GM23338 (cell line): ENCODE measurements around the gene FBRSL1. TPM values are rescaled to one million over a fixed set of nuclear protein-coding genes. Genes with fewer than 3 reads are reported as not detected.

ENCODE experiments used
- ATAC-seq: fragments of 200-7000 bp; cut with Tn5 transposase; 3 replicates; pipeline ENCODE4 v1.9.1; 2020
- DNase-seq: peaks from one replicate; pipeline ENCODE4 v3.0.0-alpha.2; 2015; ENCODE audit warnings: low spot score
- H2AFZ ChIP-seq: fragments of 200-600 bp; sonication (generic); 2 replicates; pipeline ENCODE4 v1.8.0; 2016; ENCODE audit warnings: antibody characterized with exemption, mild to moderate bottlenecking, moderate library complexity
- H3F3A ChIP-seq: fragments of 200-600 bp; sonication (generic); replicated peaks from 2 replicates; pipeline ENCODE4 v1.8.0; 2017; ENCODE audit warnings: antibody characterized with exemption, mixed run types, low read depth
- H3K27ac ChIP-seq: fragments of 200-600 bp; sonication (generic); 2 replicates; pipeline ENCODE4 v1.6.1; 2016; ENCODE audit warnings: low read depth
- H3K27me3 ChIP-seq: fragments of 200-600 bp; sonication (generic); 2 replicates; pipeline ENCODE4 v1.8.0; 2016; ENCODE audit warnings: mild to moderate bottlenecking, mixed run types, moderate library complexity; ENCODE audit not compliant: insufficient read depth
- H3K36me3 ChIP-seq: fragments of 200-600 bp; sonication (generic); 2 replicates; pipeline ENCODE4 v1.8.0; 2016; ENCODE audit warnings: mild to moderate bottlenecking; ENCODE audit not compliant: insufficient read depth
- H3K4me1 ChIP-seq: fragments of 200-600 bp; sonication (generic); 2 replicates; pipeline ENCODE4 v1.8.0; 2016; ENCODE audit warnings: mild to moderate bottlenecking, moderate library complexity; ENCODE audit not compliant: insufficient read depth
- H3K4me2 ChIP-seq: fragments of 200-600 bp; sonication (generic); 2 replicates; pipeline ENCODE4 v1.7.1; 2017; ENCODE audit warnings: mixed run types
- H3K4me3 ChIP-seq: fragments of 200-600 bp; sonication (generic); 2 replicates; pipeline ENCODE4 v1.6.1; 2016; ENCODE audit warnings: mixed run types
- H3K79me2 ChIP-seq: fragments of 200-600 bp; sonication (generic); replicated peaks from 2 replicates; pipeline ENCODE4 v1.8.0; 2017; ENCODE audit warnings: mild to moderate bottlenecking; ENCODE audit not compliant: insufficient read depth
- H3K9me2 ChIP-seq: fragments of 200-600 bp; sonication (generic); 2 replicates; pipeline ENCODE4 v1.8.0; 2017; ENCODE audit not compliant: insufficient read depth
- H4K20me1 ChIP-seq: fragments of 200-600 bp; sonication (generic); replicated peaks from 2 replicates; pipeline ENCODE4 v1.8.0; 2017; ENCODE audit warnings: mild to moderate bottlenecking; ENCODE audit not compliant: insufficient read depth
- H3K27ac Mint-ChIP-seq: 2 replicates; pipeline ENCODE4 v1.8.0; 2020; ENCODE audit warnings: inconsistent platforms, mild to moderate bottlenecking, moderate library complexity, mixed read lengths
- H3K27me3 Mint-ChIP-seq: 3 replicates; pipeline ENCODE4 v1.8.0; 2022; ENCODE audit warnings: low read depth, mild to moderate bottlenecking, moderate library complexity, mixed read lengths, inconsistent platforms; ENCODE audit not compliant: insufficient read depth, poor library complexity
- H3K36me3 Mint-ChIP-seq: 3 replicates; pipeline ENCODE4 v1.8.0; 2021; ENCODE audit warnings: low read depth, mild to moderate bottlenecking, inconsistent platforms, moderate library complexity, mixed read lengths
- H3K4me1 Mint-ChIP-seq: 3 replicates; pipeline ENCODE4 v1.8.0; 2020; ENCODE audit warnings: mild to moderate bottlenecking, inconsistent platforms, mixed read lengths
- H3K4me3 Mint-ChIP-seq: 3 replicates; pipeline ENCODE4 v1.8.0; 2021; ENCODE audit warnings: moderate library complexity, mild to moderate bottlenecking, inconsistent platforms, mixed read lengths
- H3K9me3 Mint-ChIP-seq: 3 replicates; pipeline ENCODE4 v1.8.0; 2020; ENCODE audit warnings: moderate library complexity, mild to moderate bottlenecking, inconsistent platforms, mixed read lengths
- CREB1 ChIP-seq: fragments of 250-450 bp; sonication (Bioruptor Pico); IDR thresholded peaks from 2 replicates; pipeline ENCODE4 v1.5.0; 2020; ENCODE audit warnings: low read depth, mild to moderate bottlenecking, moderate library complexity
- CTCF ChIP-seq, 2 experiments: fragments of 200-600 bp in 1 of 2; sonication (generic) in 1 of 2; conservative IDR thresholded peaks; 2 replicates each; pipeline versions ENCODE4 v1.5.1 to v1.6.1; 2016 to 2017; ENCODE audit warnings: antibody characterized with exemption in 2 of 2, low read depth in 2 of 2, mild to moderate bottlenecking in 2 of 2, moderate library complexity in 1 of 2
- ETS1 ChIP-seq: IDR thresholded peaks from 2 replicates; pipeline ENCODE4 v1.6.1; 2016; ENCODE audit warnings: antibody characterized with exemption
- EZH2 ChIP-seq: fragments of 200-600 bp; sonication (generic); IDR thresholded peaks from one replicate; pipeline ENCODE4 v1.8.0; 2017; ENCODE audit warnings: antibody characterized with exemption, mild to moderate bottlenecking, low read depth; ENCODE audit not compliant: unreplicated experiment
- EZH2phosphoT487 ChIP-seq: fragments of 200-600 bp; sonication (generic); IDR thresholded peaks from one replicate; pipeline ENCODE4 v1.8.1; 2018; ENCODE audit warnings: antibody characterized with exemption; ENCODE audit not compliant: unreplicated experiment
- JUNB ChIP-seq: IDR thresholded peaks from one replicate; pipeline ENCODE4 v1.6.1; 2016; ENCODE audit warnings: antibody characterized with exemption; ENCODE audit not compliant: unreplicated experiment
- POLR2AphosphoS5 ChIP-seq: IDR thresholded peaks from 2 replicates; pipeline ENCODE4 v1.6.1; 2016; ENCODE audit warnings: antibody characterized with exemption, low read depth
- REST ChIP-seq: IDR thresholded peaks from one replicate; pipeline ENCODE4 v1.6.1; 2018; ENCODE audit warnings: antibody characterized with exemption; ENCODE audit not compliant: unreplicated experiment
- STAT1 ChIP-seq: IDR thresholded peaks from one replicate; pipeline ENCODE4 v1.6.1; 2016; ENCODE audit warnings: antibody characterized with exemption; ENCODE audit not compliant: unreplicated experiment
- ZNF114 ChIP-seq: fragments of 250-450 bp; sonication (Bioruptor Pico); IDR thresholded peaks from 2 replicates; pipeline ENCODE4 v1.5.0; 2020; ENCODE audit warnings: mild to moderate bottlenecking, moderate library complexity
- ZNF331 ChIP-seq: fragments of 250-450 bp; sonication (Bioruptor Pico); IDR thresholded peaks from 2 replicates; pipeline ENCODE4 v1.5.0; 2020; ENCODE audit warnings: low read depth, mild to moderate bottlenecking, moderate library complexity
- ZNF462 ChIP-seq: fragments of 250-450 bp; sonication (Bioruptor Pico); IDR thresholded peaks from 2 replicates; pipeline ENCODE4 v1.5.0; 2020; ENCODE audit warnings: mild to moderate bottlenecking, moderate library complexity
- polyA plus RNA-seq: library from polyadenylated mRNA; unstranded; fragments of >200 nt; fragmentation: Nextera tagmentation; extraction: Ambion mirVana; gene quantifications from 2 replicates; pipeline ENCODE4 v1.2.1, GENCODE V29; 2016
- total RNA-seq: library from RNA; depleted of rRNA; stranded (reverse); fragments of >200 nt; shearing (Covaris generic); gene quantifications from 2 replicates; pipeline ENCODE4 v1.2.3, GENCODE V29; 2014

FBRSL1 gene
- total and polyA plus RNA-seq, 2 experiments from 2014 or later, result 37.8 to 89.8 TPM

- Histone ChIP-seq H3K9me2 (no peaks in the 10 kb centered on the region), H3K79me2 (no peaks in the 10 kb centered on the region), H3K27me3 (peaks cover 69% of the 10 kb centered on the region), H4K20me1 (no peaks in the 10 kb centered on the region), H3K27ac (no peak overlapping the region), H3K4me3 (no peak overlapping the region), H2AFZ (no peak overlapping the region), H3K4me1 (no peaks in the 10 kb centered on the region), H3F3A (peaks cover 5% of the 10 kb centered on the region; the same call in 1 of the 2 replicates), H3K4me2 (no peak overlapping the region), H3K36me3 (no peaks in the 10 kb centered on the region)
- Mint-ChIP-seq H3K4me3 (no peak overlapping the region), H3K27ac (no peak overlapping the region), H3K9me3 (peaks cover 26% of the 10 kb centered on the region), H3K4me1 (peaks cover 11% of the 10 kb centered on the region; the same call in 2 of the 3 replicates), H3K27me3 (peaks cover 47% of the 10 kb centered on the region), H3K36me3 (peaks cover 14% of the 10 kb centered on the region; the same call in 2 of the 3 replicates)
- DNase-seq (no peak), ATAC-seq (no peak)
- TF ChIP-seq REST (no peak), ZNF462 (CRISPR knock-in tag) (no peak), ZNF114 (no peak), CTCF (conservative IDR thresholded peaks at IDR 0.05; ENCODE audit: low read depth in 2 of 2) (no peak), ETS1 (no peak), EZH2phosphoT487 (no peak), POLR2AphosphoS5 (no peak), ZNF331 (no peak), JUNB (no peak), STAT1 (no peak), EZH2 (no peak), CREB1 (no peak)
Measured at GRCh38 chr12:132447731-132448462, 42.1 kb upstream of the FBRSL1 start.
